ENCODE data around the gene IQCH. TPM values are rescaled to one million over a fixed set of nuclear protein-coding genes. Genes with fewer than 3 reads are reported as not detected.

Gene IQCH
- total RNA-seq, 1 experiment from 2014 or later = 2.1 TPM

GRCh38 chr15:67365994-67366393 is 111.4 kb downstream of the IQCH start:
- Histone ChIP-seq H3K27me3 (ENCODE audit: low read length) (no peaks in the 10 kb centered on the region), H3K4me1 (ENCODE audit: insufficient read depth, low read length) (no peaks in the 10 kb centered on the region), H3K4me2 (ENCODE audit: low read length) (no peak overlapping the region), H3K9me3 (ENCODE audit: low read length) (no peaks in the 10 kb centered on the region), H4K20me1 (ENCODE audit: low read length) (no peaks in the 10 kb centered on the region), H3K9ac (ENCODE audit: low read length) (no peak overlapping the region), H3K79me2 (ENCODE audit: low read length) (no peaks in the 10 kb centered on the region), H3K9me2 (replicated peaks; ENCODE audit: low read length) (no peaks in the 10 kb centered on the region), H2AFZ (ENCODE audit: low read length) (no peak overlapping the region), H3K27ac (ENCODE audit: low read length) (no peak overlapping the region), H3F3A (ENCODE audit: low read length, unreplicated experiment) (no peaks in the 10 kb centered on the region), H3K36me3 (ENCODE audit: low read depth, low read length) (no peaks in the 10 kb centered on the region), H3K4me3 (ENCODE audit: low read length) (no peak overlapping the region)
- DNase-seq (no peak), ATAC-seq (no peak)
- no TSS peak for BruUV-seq (replicated peaks)
- POLR2A ChIA-PET (ENCODE audit: unreplicated experiment) = no interaction called here
- intact Hi-C loops (cut with micrococcal nuclease) = no loop called here
- TF ChIP-seq EZH2 (IDR thresholded peaks at IDR 0.05; ENCODE audit: low read length, unreplicated experiment) (no peak), EZH2phosphoT487 (IDR thresholded peaks at IDR 0.05; ENCODE audit: borderline replicate concordance, low read length) (no peak), CTCF (conservative IDR thresholded peaks at IDR 0.05; ENCODE audit: low read depth, low read length) (no peak)
- CTCF ChIA-PET = no interaction called here

- H3K9ac ChIP-seq (ENCODE audit: low read length) = no peak overlapping the region
- no peaks in the 10 kb centered on the region for H3K27me3 ChIP-seq (ENCODE audit: low read length)
- no peaks in the 10 kb centered on the region for H3K79me2 ChIP-seq (ENCODE audit: low read length)
- no peaks in the 10 kb centered on the region for H3F3A ChIP-seq (ENCODE audit: low read length, unreplicated experiment)
- H2AFZ ChIP-seq (ENCODE audit: low read length) = no peak overlapping the region
- BruUV-seq (replicated peaks) = no TSS peak
- no peaks in the 10 kb centered on the region for H3K9me3 ChIP-seq (ENCODE audit: low read length)
- intact Hi-C loops (cut with micrococcal nuclease) = no loop called here
- no peaks in the 10 kb centered on the region for H3K4me1 ChIP-seq (ENCODE audit: insufficient read depth, low read length)
- H3K36me3 ChIP-seq (ENCODE audit: low read depth, low read length) = no peaks in the 10 kb centered on the region
- H3K4me3 ChIP-seq (ENCODE audit: low read length) = no peak overlapping the region
- no peak overlapping the region for H3K4me2 ChIP-seq (ENCODE audit: low read length)
- H4K20me1 ChIP-seq (ENCODE audit: low read length) = no peaks in the 10 kb centered on the region
- no peaks in the 10 kb centered on the region for H3K9me2 ChIP-seq (replicated peaks; ENCODE audit: low read length)
- ChIA-PET CTCF (no interaction called here), POLR2A (ENCODE audit: unreplicated experiment) (no interaction called here)
- DNase-seq (no peak), ATAC-seq (no peak)
- no peak overlapping the region for H3K27ac ChIP-seq (ENCODE audit: low read length)
- TF ChIP-seq EZH2phosphoT487 (IDR thresholded peaks at IDR 0.05; ENCODE audit: borderline replicate concordance, low read length) (no peak), EZH2 (IDR thresholded peaks at IDR 0.05; ENCODE audit: low read length, unreplicated experiment) (no peak), CTCF (conservative IDR thresholded peaks at IDR 0.05; ENCODE audit: low read depth, low read length) (no peak)
Measured at GRCh38 chr15:67366904-67367303, 112.3 kb downstream of the IQCH start.

- Histone ChIP-seq H3K4me1 (ENCODE audit: insufficient read depth, low read length) (no peaks in the 10 kb centered on the region), H3K36me3 (ENCODE audit: low read depth, low read length) (no peaks in the 10 kb centered on the region), H3F3A (ENCODE audit: low read length, unreplicated experiment) (no peaks in the 10 kb centered on the region), H3K27ac (ENCODE audit: low read length) (no peak overlapping the region), H3K9ac (ENCODE audit: low read length) (no peak overlapping the region), H3K79me2 (ENCODE audit: low read length) (no peaks in the 10 kb centered on the region), H4K20me1 (ENCODE audit: low read length) (no peaks in the 10 kb centered on the region), H3K9me2 (replicated peaks; ENCODE audit: low read length) (no peaks in the 10 kb centered on the region), H3K4me3 (ENCODE audit: low read length) (no peak overlapping the region), H3K27me3 (ENCODE audit: low read length) (no peaks in the 10 kb centered on the region), H2AFZ (ENCODE audit: low read length) (no peak overlapping the region), H3K9me3 (ENCODE audit: low read length) (no peaks in the 10 kb centered on the region), H3K4me2 (ENCODE audit: low read length) (no peak overlapping the region)
- DNase-seq = no peak
- TF ChIP-seq EZH2 (IDR thresholded peaks at IDR 0.05; ENCODE audit: low read length, unreplicated experiment) = no peak
- TF ChIP-seq CTCF (conservative IDR thresholded peaks at IDR 0.05; ENCODE audit: low read depth, low read length) = no peak
- TF ChIP-seq EZH2phosphoT487 (IDR thresholded peaks at IDR 0.05; ENCODE audit: borderline replicate concordance, low read length) = no peak
- no TSS peak for BruUV-seq (replicated peaks)
- ChIA-PET POLR2A (ENCODE audit: unreplicated experiment) (no interaction called here), CTCF (no interaction called here)
- no peak for ATAC-seq
- intact Hi-C loops (cut with micrococcal nuclease) = no loop called here
Measured at GRCh38 chr15:67369359-67369998, 114.9 kb downstream of the IQCH start.

Data from PC-3 (cell line).